Measurements from ENCODE around the gene UBE4B. TPM values are rescaled to one million over a fixed set of nuclear protein-coding genes. Genes with fewer than 3 reads are reported as not detected.

Gene UBE4B
- total and polyA plus RNA-seq, 2 of the 13 experiments (the other 11 are each of a cell fraction or from before 2014, with no cell fraction given): 15.2 to 24.8 TPM

GRCh38 chr1:10209905-10210810 lies 177.4 kb downstream of the UBE4B start, which contains the start of gene KIF1B (continued):
- TF ChIP-seq MYNN (CRISPR knock-in tag; IDR thresholded peaks at IDR 0.05; ENCODE audit: low read depth) (no peak), ISL2 (CRISPR knock-in tag; IDR thresholded peaks at IDR 0.05) (peak; percentile 67; the same call in 1 of the 2 replicates), MATR3 (CRISPR knock-in tag; IDR thresholded peaks at IDR 0.05) (no peak), SATB2 (CRISPR knock-in tag; IDR thresholded peaks at IDR 0.05) (0 out of 2 replicates have a peak, but pooled peaks have one; percentile 5), ZFP41 (CRISPR knock-in tag; IDR thresholded peaks at IDR 0.05; ENCODE audit: borderline replicate concordance) (no peak), SMAD1 (CRISPR knock-in tag; IDR thresholded peaks at IDR 0.05; ENCODE audit: borderline replicate concordance, low read depth) (peak; percentile 57; the same call in 1 of the 2 replicates), E2F2 (CRISPR knock-in tag; IDR thresholded peaks at IDR 0.05; ENCODE audit: borderline replicate concordance) (no peak), ZNF451 (CRISPR knock-in tag; IDR thresholded peaks at IDR 0.05) (no peak; the same call in 1 of the 2 replicates), DDIT3 (CRISPR knock-in tag; IDR thresholded peaks at IDR 0.05) (no peak), GPBP1L1 (CRISPR knock-in tag; IDR thresholded peaks at IDR 0.05) (no peak), KLF9 (CRISPR knock-in tag; IDR thresholded peaks at IDR 0.05; ENCODE audit: low read depth) (no peak), ZC3H4 (CRISPR knock-in tag; IDR thresholded peaks at IDR 0.05; ENCODE audit: borderline replicate concordance) (no peak), ZMAT3 (CRISPR knock-in tag; conservative IDR thresholded peaks at IDR 0.05) (no peak; the same call in 1 of the 2 replicates), ZNF761 (CRISPR knock-in tag; conservative IDR thresholded peaks at IDR 0.05) (no peak; the same call in 1 of the 2 replicates), ZNF30 (CRISPR knock-in tag; IDR thresholded peaks at IDR 0.05) (no peak; the same call in 1 of the 2 replicates), ZNF703 (CRISPR knock-in tag; IDR thresholded peaks at IDR 0.05; ENCODE audit: borderline replicate concordance) (0 out of 2 replicates have a peak, but pooled peaks have one; percentile 50), RBFOX2 (IDR thresholded peaks at IDR 0.05; ENCODE audit: low read depth, low read length) (peak; percentile 83), ZNF513 (CRISPR knock-in tag; conservative IDR thresholded peaks at IDR 0.05) (no peak), ZBTB7A (CRISPR knock-in tag; IDR thresholded peaks at IDR 0.05) (peak; percentile 73), NFRKB (IDR thresholded peaks at IDR 0.05) (no peak), NFKB2 (CRISPR knock-in tag; IDR thresholded peaks at IDR 0.05; ENCODE audit: borderline replicate concordance) (peak; percentile 77; the same call in 1 of the 2 replicates), FOXJ3 (CRISPR knock-in tag; IDR thresholded peaks at IDR 0.05; ENCODE audit: borderline replicate concordance) (peak; percentile 54; the same call in 1 of the 2 replicates), CAMTA2 (CRISPR knock-in tag; IDR thresholded peaks at IDR 0.05; ENCODE audit: borderline replicate concordance) (peak; percentile 15; the same call in 1 of the 2 replicates), JUNB (CRISPR knock-in tag; IDR thresholded peaks at IDR 0.05; ENCODE audit: borderline replicate concordance) (no peak), KAT7 (CRISPR knock-in tag; IDR thresholded peaks at IDR 0.05; ENCODE audit: borderline replicate concordance) (no peak; the same call in 1 of the 2 replicates), ZNF629 (CRISPR knock-in tag; conservative IDR thresholded peaks at IDR 0.05) (no peak)

All from HepG2 (cell line).